Activated CD4-positive, alpha-beta T cell treated with anti-CD3 and anti-CD28 coated beads for 1 hour (primary cell): ENCODE measurements around the gene APPL1.

Experiments
- DNase-seq: peaks from one replicate; pipeline ENCODE4 v3.0.0-alpha.2; 2020

Gene APPL1, protein sequence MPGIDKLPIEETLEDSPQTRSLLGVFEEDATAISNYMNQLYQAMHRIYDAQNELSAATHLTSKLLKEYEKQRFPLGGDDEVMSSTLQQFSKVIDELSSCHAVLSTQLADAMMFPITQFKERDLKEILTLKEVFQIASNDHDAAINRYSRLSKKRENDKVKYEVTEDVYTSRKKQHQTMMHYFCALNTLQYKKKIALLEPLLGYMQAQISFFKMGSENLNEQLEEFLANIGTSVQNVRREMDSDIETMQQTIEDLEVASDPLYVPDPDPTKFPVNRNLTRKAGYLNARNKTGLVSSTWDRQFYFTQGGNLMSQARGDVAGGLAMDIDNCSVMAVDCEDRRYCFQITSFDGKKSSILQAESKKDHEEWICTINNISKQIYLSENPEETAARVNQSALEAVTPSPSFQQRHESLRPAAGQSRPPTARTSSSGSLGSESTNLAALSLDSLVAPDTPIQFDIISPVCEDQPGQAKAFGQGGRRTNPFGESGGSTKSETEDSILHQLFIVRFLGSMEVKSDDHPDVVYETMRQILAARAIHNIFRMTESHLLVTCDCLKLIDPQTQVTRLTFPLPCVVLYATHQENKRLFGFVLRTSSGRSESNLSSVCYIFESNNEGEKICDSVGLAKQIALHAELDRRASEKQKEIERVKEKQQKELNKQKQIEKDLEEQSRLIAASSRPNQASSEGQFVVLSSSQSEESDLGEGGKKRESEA

GRCh38 chr3:57227204-57227929 is at the start of gene APPL1:
TSS of gene APPL1 (plus strand) at chr3:57227729. CDS start at chr3:57227884, 155 bp downstream.
- peak; percentile 75 for DNase-seq

- DNase-seq, result no peak
Measured at GRCh38 chr3:57179580-57180410, 47.7 kb upstream of the APPL1 start.

DNA sequence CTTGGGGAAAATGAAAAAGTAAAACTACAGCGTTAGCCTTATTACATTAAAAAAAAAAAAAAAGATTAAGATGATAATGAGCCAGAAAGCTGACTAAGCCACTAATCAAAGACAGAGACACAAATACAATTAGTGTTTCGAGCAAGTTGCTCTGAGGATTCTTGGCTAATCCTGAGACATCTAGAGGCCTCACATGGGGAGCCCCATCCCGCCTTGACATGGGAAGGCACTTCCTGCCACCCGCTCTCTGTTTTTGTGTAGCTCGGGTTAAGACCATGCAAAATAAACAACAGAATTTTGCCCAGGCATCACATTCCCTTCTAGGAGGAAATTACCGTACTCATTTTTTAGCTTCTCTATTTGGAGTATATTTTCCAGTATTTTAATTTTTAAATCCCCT is 43.0 kb upstream of the APPL1 start:
- DNase-seq, result no peak

GRCh38 chr3:57192028-57192427 is 35.5 kb upstream of the APPL1 start:
- DNase-seq, result no peak

DNA sequence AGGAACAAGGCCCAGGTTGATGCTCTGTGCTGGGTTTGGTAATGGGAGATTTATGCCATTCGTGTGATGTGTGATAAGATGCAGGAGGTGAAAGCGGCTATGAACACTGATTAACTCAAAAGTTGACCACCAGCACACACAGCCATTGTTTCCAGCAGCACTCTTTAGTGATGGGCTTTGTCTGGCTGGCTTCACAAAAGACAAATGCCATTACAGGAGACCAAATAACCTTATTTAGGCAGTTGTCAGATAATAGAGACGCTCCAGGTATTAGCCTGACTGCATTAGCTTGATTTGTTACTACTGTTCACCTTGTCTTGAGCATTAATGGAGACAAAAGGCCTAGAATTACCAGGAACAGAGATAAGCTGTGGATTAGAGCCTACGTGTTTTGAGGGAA is 32.9 kb upstream of the APPL1 start:
- DNase-seq, result no peak

GRCh38 chr3:57199895-57200297 is 27.6 kb upstream of the APPL1 start, which contains the start of gene HESX1:
TSS of gene HESX1 (minus strand) at chr3:57199978. CDS start at chr3:57199918, 60 bp downstream.
- DNase-seq, result no peak

DNA sequence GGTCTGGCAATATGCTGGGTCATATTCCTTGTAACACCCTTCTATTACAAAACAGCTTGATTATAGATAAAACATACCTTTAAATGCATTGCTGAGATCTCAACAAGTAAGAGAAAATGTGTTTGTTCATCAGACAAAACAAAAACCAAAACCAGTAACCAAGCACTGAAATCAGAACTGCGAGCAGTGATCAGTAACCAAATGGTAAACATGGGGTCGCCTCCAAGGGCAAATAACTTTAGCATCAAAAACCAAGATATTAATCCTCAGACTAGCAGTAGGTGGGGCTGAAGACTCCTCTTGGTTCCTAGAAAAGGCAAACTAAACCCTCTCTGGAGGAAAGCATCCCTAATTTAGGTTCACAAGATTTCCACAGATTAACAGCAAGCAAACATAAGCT is 21.1 kb upstream of the APPL1 start:
- no peak for DNase-seq

GRCh38 chr3:57221883-57222282 is 5.6 kb upstream of the APPL1 start:
- DNase-seq, result no peak

DNA sequence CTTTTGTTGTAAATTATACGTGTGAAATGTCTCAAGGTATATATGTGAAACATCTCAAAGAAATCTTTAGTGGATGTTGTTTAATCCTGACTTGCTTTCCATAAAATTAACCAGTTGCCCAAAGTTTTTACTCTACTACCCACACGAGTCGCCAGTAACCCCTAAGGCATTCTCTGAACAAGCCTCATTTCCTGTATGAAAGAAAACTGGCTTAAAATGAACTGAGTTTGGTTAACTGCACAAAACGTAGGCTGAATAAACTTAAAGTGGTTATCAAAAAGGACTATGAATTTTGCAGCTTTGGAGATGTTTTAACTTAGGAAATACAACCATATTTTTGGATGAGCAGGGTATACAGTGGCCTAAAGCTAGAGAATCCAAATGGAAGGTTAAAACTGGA is 2.7 kb upstream of the APPL1 start:
- DNase-seq, result no peak

DNA sequence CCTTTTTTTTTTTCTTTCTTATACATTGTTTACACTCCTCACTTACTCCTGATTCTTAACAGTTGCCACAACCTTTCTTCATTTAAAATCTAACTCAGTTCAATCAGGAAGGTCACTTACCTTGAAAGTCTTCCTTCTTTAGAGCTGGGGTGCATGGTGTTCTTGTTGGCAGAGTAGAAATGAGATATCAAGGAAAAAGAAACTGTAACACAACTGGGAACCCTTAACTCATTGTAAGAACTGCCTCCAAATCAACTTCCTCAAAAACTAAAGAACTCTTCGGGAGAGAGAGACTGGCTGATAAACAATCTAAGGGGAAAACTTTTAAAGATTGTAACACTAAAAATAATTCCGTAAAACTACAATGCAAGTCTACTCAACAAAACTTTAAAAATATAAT is 1.4 kb upstream of the APPL1 start:
- no peak for DNase-seq

DNA sequence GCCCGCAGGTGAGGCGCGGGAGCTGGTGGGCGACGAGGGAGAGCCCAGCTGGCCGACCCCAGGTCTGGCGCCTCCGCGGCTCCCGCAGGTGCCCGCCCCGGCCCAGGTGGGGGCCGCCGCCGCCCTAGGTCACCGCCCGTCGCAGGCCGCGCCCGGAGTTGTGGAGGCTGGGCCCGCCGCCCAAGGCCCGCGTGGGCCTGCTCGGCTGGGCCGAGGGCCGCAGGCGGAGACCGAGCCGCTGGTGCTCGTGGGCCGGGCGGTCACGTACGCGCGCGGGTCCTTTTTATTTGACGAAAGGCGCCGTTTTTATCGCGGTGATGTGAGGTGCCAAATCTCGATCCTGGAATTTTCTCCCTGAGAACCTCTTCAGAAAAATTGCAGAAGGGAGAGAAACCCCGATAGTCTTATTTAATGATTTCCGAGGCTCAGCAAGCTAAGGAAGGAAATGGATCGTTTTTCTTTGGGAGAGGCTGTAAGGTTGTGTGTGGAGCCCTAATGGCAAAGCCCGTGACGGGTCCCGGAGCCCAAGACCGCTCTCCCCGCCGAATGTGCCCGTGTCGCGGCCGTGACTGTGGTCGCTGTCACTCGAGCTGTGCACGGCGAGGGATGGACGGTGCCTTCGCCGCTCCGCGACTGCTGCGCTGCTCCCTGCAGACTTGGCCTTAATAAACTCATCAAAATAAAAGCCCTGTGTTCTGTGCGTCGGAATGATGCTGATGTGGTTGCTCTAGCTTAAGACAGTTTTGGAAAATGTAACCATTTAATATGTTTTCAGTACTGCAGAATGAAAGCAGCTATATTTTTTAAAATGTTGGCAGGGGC is 612 bp downstream of the APPL1 start:
- DNase-seq, result peak; percentile 13

DNA sequence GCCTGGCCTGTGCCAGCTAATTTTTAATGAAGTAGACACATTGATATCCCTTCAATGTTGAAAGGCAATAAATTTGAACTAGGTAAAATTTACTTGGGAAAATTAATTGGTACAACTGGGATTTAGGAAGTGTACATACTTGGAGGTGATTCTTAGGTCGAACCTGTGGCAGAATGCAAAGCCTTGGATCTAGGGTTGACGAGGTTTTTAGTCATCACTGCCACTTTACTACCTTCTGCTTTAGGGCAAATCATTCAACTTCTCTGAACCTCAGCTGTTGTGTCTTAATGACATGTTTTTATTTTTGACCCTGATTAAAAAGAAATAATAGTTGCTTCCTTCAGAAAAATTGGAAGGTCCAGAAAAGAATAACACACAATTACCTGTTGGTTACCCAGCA is 2.5 kb downstream of the APPL1 start:
- DNase-seq, result no peak

DNA sequence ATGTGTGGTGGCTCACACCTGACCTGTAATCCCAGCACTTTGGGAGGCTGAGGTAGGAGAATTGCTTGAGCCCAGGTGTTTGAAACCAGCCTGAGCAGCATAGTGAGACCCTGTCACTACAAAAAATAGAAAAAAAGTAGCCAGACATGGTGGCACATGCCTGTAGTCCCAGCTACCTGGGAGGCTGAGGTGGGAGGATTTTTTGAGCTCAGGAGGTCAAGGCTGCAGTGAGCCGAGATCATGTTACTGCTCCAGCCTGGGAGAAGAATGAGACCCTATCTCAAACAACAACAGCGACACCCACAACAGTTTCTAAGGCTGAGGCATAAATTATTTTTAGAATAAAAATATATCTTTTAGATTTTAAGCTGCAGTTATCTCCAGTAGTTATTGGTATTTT is 6.3 kb downstream of the APPL1 start:
- no peak for DNase-seq

- no peak for DNase-seq
Measured at GRCh38 chr3:57234613-57235575, 7.4 kb downstream of the APPL1 start.

DNA sequence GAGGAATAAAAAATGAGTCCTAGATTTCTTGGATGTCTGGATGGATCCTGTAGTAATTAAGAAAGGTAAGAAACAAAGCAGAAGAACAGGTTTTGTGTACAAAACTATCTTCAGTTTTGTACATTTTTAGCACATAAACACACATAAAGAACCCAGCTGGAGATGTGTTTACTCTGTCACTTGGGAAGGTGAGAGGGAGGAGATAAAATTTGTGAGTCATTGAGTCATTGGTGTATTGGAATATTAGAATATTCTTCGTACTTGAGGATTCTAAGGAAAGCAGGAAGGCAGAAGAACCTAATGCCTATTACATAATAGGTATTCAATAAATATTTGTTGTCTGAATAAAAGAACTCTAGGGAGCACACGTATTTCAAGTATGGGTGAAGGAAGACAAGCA is 17.4 kb downstream of the APPL1 start:
- no peak for DNase-seq

DNA sequence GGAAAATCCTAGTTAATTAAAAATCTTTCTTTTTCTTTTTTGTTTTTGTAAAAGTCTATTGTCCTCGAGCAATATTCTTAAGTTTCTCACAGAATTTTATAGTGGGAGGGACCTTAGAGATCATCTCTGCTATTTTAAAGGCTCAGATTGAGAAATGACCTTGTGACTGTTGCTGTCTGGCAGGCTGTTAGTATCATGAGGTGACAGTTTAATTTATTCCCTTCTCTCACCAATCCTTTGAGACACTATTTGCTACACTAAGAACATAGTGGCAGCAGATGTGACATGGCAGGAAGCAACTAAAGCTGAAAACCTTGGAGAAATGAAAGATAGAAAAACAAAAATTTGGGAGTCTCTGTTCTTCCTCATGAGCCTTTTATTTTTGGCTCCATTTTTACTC is 24.9 kb downstream of the APPL1 start:
- no peak for DNase-seq

DNA sequence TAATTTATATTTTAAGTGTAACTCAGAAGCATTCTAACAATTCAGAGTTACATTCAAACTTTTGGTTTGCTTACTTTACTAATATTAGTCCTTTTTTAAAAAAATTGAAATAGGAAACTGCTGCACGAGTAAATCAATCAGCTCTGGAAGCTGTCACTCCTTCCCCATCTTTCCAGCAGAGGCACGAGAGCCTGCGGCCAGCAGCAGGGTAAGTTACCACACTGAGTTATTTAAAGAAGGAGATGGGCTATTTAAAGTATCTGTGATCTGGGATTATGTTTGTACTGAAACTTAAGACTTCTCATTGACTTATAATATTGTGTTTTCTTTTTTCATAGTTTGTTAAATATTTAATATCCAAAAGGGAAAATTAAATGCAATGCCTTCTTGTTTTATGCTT is 29.3 kb downstream of the APPL1 start:
- DNase-seq, result no peak

DNA sequence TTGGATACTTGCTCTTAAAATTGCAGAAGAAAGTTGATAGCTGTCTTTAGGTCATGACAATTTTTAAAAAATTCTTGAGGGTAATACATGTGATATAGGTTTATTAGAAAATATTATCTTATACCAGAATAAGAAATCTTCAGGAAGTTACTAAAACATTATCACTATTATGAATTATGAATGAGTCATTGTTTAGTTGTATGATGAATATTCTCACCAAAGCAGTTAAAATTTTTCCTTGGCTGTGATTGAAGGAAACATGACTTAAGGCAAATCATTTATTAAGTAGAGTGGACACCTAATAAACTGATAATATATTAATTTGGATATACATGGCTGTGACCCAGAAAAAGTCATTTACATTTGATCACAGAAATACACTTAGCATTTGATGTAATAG is 30.1 kb downstream of the APPL1 start:
- DNase-seq, result no peak

DNA sequence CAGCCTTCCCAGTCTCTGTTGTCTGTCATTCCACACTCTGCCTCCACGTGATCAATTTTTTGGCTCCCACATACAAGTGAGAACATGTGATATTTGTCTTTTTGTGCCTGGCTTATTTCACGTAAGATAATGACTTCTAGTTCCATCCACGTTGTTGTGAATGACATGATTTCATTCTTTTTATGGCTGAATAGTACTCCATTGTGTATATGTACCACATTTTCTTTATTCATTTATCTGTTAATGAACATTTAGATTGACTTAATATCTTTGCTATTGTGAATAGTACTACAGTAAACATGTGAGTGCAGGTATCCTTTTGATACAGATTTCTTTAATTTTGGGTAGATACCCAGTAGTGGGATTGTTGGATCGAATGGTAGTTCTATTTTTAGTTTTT is 33.6 kb downstream of the APPL1 start:
- no peak for DNase-seq

- DNase-seq, result no peak
Measured at GRCh38 chr3:57261929-57262328, 34.4 kb downstream of the APPL1 start.

DNA sequence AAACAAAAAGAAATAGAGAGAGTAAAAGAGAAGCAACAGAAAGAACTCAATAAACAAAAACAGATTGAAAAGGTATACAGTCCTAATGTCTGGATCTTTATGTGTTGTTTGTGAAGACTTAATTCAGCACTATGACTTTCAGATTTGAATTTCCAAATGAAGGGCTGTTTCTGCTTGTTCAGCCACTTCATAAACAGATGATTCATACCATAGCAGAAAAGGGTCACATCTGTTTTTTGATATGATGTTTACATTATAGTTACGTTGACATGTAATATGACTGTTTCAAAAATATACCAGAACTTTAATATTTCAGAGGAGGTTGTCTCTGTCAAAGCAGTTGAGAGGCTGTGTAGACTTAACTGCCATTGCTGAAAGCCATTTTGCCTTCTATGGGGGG is 40.9 kb downstream of the APPL1 start:
- DNase-seq, result no peak
